Measurements from ENCODE around the gene TK1.

Gene TK1

GRCh38 chr17:78230252-78230962 is 43.6 kb upstream of the TK1 start:
- peaks cover 0 to 6% of the 10 kb centered on the region in 2 donors for H3K4me1 ChIP-seq (ENCODE audit: control insufficient read depth in 1 of 2, insufficient read depth in 2 of 2, low read length in 2 of 2)
- H3K9ac ChIP-seq (ENCODE audit: low read depth in 1 of 2, low read length in 2 of 2): no peak overlapping the region
- H3K4me3 ChIP-seq (ENCODE audit: low read depth in 1 of 2, low read length in 2 of 2): no peak overlapping the region
- no peak overlapping the region for H3K27ac ChIP-seq (ENCODE audit: low read depth, low read length)
- H3K27me3 ChIP-seq (ENCODE audit: control insufficient read depth in 1 of 2, insufficient read depth in 2 of 2, low read length in 2 of 2): peaks cover 33 to 34% of the 10 kb centered on the region in 2 donors
- no peaks in the 10 kb centered on the region for H3K9me3 ChIP-seq (ENCODE audit: control insufficient read depth in 1 of 2, low read length in 2 of 2)
- no peaks in the 10 kb centered on the region for H3K36me3 ChIP-seq (ENCODE audit: control insufficient read depth in 1 of 2, insufficient read depth in 2 of 2, low read length in 2 of 2)

GRCh38 chr17:78228176-78228575 is 41.3 kb upstream of the TK1 start:
- peaks cover 1 to 5% of the 10 kb centered on the region in 2 donors for H3K36me3 ChIP-seq (ENCODE audit: control insufficient read depth in 1 of 2, insufficient read depth in 2 of 2, low read length in 2 of 2)
- H3K27me3 ChIP-seq (ENCODE audit: control insufficient read depth in 1 of 2, insufficient read depth in 2 of 2, low read length in 2 of 2): peaks cover 33 to 34% of the 10 kb centered on the region in 2 donors
- no peak overlapping the region for H3K9ac ChIP-seq (ENCODE audit: low read depth in 1 of 2, low read length in 2 of 2)
- no peaks in the 10 kb centered on the region for H3K9me3 ChIP-seq (ENCODE audit: control insufficient read depth in 1 of 2, low read length in 2 of 2)
- no peak overlapping the region for H3K4me3 ChIP-seq (ENCODE audit: low read depth in 1 of 2, low read length in 2 of 2)
- H3K27ac ChIP-seq (ENCODE audit: low read depth, low read length): no peak overlapping the region
- H3K4me1 ChIP-seq (ENCODE audit: control insufficient read depth in 1 of 2, insufficient read depth in 2 of 2, low read length in 2 of 2): peaks cover 0 to 6% of the 10 kb centered on the region in 2 donors

GRCh38 chr17:78227455-78227916 is 40.6 kb upstream of the TK1 start:
- Histone ChIP-seq H3K9me3 (ENCODE audit: control insufficient read depth in 1 of 2, low read length in 2 of 2) (no peaks in the 10 kb centered on the region), H3K27ac (ENCODE audit: low read depth, low read length) (no peak overlapping the region), H3K4me1 (ENCODE audit: control insufficient read depth in 1 of 2, insufficient read depth in 2 of 2, low read length in 2 of 2) (peaks cover 0 to 6% of the 10 kb centered on the region in 2 donors), H3K4me3 (ENCODE audit: low read depth in 1 of 2, low read length in 2 of 2) (no peak overlapping the region), H3K36me3 (ENCODE audit: control insufficient read depth in 1 of 2, insufficient read depth in 2 of 2, low read length in 2 of 2) (peaks cover 5% of the 10 kb centered on the region in 2 donors), H3K27me3 (ENCODE audit: control insufficient read depth in 1 of 2, insufficient read depth in 2 of 2, low read length in 2 of 2) (peaks cover 26 to 29% of the 10 kb centered on the region in 2 donors), H3K9ac (ENCODE audit: low read depth in 1 of 2, low read length in 2 of 2) (no peak overlapping the region)

- H3K4me1 ChIP-seq (ENCODE audit: control insufficient read depth in 1 of 2, insufficient read depth in 2 of 2, low read length in 2 of 2): peaks cover 0 to 6% of the 10 kb centered on the region in 2 donors
- peaks cover 5% of the 10 kb centered on the region in 2 donors for H3K36me3 ChIP-seq (ENCODE audit: control insufficient read depth in 1 of 2, insufficient read depth in 2 of 2, low read length in 2 of 2)
- peak overlapping the region in 1 of 2 donors; percentile 13 for H3K4me3 ChIP-seq (ENCODE audit: low read depth in 1 of 2, low read length in 2 of 2)
- no peak overlapping the region for H3K9ac ChIP-seq (ENCODE audit: low read depth in 1 of 2, low read length in 2 of 2)
- H3K9me3 ChIP-seq (ENCODE audit: control insufficient read depth in 1 of 2, low read length in 2 of 2): no peaks in the 10 kb centered on the region
- peaks cover 21 to 23% of the 10 kb centered on the region in 2 donors for H3K27me3 ChIP-seq (ENCODE audit: control insufficient read depth in 1 of 2, insufficient read depth in 2 of 2, low read length in 2 of 2)
- H3K27ac ChIP-seq (ENCODE audit: low read depth, low read length): no peak overlapping the region
Measured at GRCh38 chr17:78226759-78227454, 40.1 kb upstream of the TK1 start.

DNA sequence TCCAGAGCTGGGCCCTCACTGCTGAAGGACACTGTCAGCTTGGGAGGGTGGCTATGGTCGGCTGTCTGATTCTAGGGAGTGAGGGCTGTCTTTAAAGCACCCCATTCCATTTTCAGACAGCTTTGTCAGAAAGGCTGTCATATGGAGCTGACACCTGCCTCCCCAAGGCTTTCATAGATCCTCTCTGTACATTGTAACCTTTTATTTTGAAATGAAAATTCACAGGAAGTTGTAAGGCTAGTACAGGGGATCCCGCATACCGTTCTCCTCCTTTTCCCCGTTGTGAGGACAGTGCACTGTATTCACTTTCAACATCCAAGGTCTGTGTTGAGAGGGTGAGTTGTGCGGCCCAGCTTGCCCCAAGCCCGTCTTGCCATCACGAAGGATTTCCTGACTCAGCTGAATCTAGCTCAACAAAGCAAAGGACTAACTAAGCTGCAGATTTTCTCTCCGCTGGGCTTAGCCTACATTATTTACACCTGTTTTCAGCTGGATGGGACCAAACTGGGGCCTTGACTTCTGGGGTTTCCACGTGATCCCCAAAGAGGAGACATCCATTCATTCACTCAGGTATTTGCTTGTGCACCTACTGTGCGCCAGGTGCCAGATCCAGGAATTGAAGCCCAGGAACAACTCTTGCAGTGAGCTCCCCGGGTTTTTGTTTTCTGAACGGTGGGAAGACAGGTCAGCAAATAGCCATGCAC is 39.4 kb upstream of the TK1 start:
- Histone ChIP-seq H3K4me1 (ENCODE audit: control insufficient read depth in 1 of 2, insufficient read depth in 2 of 2, low read length in 2 of 2) (peaks cover 0 to 6% of the 10 kb centered on the region in 2 donors), H3K4me3 (ENCODE audit: low read depth in 1 of 2, low read length in 2 of 2) (peak overlapping the region in 1 of 2 donors; percentile 13), H3K9me3 (ENCODE audit: control insufficient read depth in 1 of 2, low read length in 2 of 2) (no peaks in the 10 kb centered on the region), H3K9ac (ENCODE audit: low read depth in 1 of 2, low read length in 2 of 2) (no peak overlapping the region), H3K27me3 (ENCODE audit: control insufficient read depth in 1 of 2, insufficient read depth in 2 of 2, low read length in 2 of 2) (peaks cover 17 to 19% of the 10 kb centered on the region in 2 donors), H3K27ac (ENCODE audit: low read depth, low read length) (no peak overlapping the region), H3K36me3 (ENCODE audit: control insufficient read depth in 1 of 2, insufficient read depth in 2 of 2, low read length in 2 of 2) (peaks cover 5% of the 10 kb centered on the region in 2 donors)

DNA sequence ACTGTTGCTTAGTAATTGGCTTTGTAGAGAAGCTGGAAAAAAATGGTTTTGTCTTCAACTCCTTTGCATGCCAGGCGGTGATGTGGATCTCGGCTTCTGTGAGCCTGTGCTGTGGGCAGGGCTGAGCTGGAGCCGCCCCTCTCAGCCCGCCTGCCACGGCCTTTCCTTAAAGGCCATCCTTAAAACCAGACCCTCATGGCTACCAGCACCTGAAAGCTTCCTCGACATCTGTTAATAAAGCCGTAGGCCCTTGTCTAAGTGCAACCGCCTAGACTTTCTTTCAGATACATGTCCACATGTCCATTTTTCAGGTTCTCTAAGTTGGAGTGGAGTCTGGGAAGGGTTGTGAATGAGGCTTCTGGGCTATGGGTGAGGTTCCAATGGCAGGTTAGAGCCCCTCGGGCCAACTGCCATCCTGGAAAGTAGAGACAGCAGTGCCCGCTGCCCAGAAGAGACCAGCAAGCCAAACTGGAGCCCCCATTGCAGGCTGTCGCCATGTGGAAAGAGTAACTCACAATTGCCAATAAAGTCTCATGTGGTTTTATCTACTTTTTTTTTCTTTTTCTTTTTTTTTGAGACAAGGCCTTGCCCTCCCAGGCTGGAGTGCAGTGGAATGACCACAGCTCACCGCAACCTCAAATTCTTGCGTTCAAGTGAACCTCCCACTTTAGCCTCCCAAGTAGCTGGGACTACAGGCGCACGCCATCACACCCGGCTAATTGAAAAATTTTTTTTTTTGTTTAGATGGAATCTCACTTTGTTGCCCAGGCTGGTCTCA is 38.4 kb upstream of the TK1 start:
- H3K27me3 ChIP-seq (ENCODE audit: control insufficient read depth in 1 of 2, insufficient read depth in 2 of 2, low read length in 2 of 2): peaks cover 7 to 10% of the 10 kb centered on the region in 2 donors
- peaks cover 5 to 9% of the 10 kb centered on the region in 2 donors for H3K36me3 ChIP-seq (ENCODE audit: control insufficient read depth in 1 of 2, insufficient read depth in 2 of 2, low read length in 2 of 2)
- no peak overlapping the region for H3K4me3 ChIP-seq (ENCODE audit: low read depth in 1 of 2, low read length in 2 of 2)
- H3K9ac ChIP-seq (ENCODE audit: low read depth in 1 of 2, low read length in 2 of 2): no peak overlapping the region
- no peak overlapping the region for H3K27ac ChIP-seq (ENCODE audit: low read depth, low read length)
- no peaks in the 10 kb centered on the region for H3K9me3 ChIP-seq (ENCODE audit: control insufficient read depth in 1 of 2, low read length in 2 of 2)
- peaks cover 0 to 6% of the 10 kb centered on the region in 2 donors for H3K4me1 ChIP-seq (ENCODE audit: control insufficient read depth in 1 of 2, insufficient read depth in 2 of 2, low read length in 2 of 2)

- Histone ChIP-seq H3K36me3 (ENCODE audit: control insufficient read depth in 1 of 2, insufficient read depth in 2 of 2, low read length in 2 of 2) (peaks cover 5 to 9% of the 10 kb centered on the region in 2 donors), H3K4me3 (ENCODE audit: low read depth in 1 of 2, low read length in 2 of 2) (no peak overlapping the region), H3K9ac (ENCODE audit: low read depth in 1 of 2, low read length in 2 of 2) (no peak overlapping the region), H3K9me3 (ENCODE audit: control insufficient read depth in 1 of 2, low read length in 2 of 2) (no peaks in the 10 kb centered on the region), H3K4me1 (ENCODE audit: control insufficient read depth in 1 of 2, insufficient read depth in 2 of 2, low read length in 2 of 2) (peaks cover 0 to 6% of the 10 kb centered on the region in 2 donors), H3K27ac (ENCODE audit: low read depth, low read length) (no peak overlapping the region), H3K27me3 (ENCODE audit: control insufficient read depth in 1 of 2, insufficient read depth in 2 of 2, low read length in 2 of 2) (peaks cover 5 to 9% of the 10 kb centered on the region in 2 donors)
Measured at GRCh38 chr17:78224231-78225087, 37.6 kb upstream of the TK1 start.

DNA sequence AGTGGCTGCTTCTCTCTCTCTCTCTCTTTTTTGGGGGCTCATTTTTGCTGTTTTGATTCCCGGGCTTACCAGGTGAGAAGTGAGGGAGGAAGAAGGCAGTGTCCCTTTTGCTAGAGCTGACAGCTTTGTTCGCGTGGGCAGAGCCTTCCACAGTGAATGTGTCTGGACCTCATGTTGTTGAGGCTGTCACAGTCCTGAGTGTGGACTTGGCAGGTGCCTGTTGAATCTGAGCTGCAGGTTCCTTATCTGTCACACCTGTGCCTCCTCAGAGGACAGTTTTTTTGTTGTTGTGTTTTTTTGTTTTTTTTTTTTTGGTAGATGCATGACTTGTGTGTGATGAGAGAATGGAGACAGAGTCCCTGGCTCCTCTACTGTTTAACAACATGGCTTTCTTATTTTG is 36.9 kb upstream of the TK1 start:
- H3K27ac ChIP-seq (ENCODE audit: low read depth, low read length): no peak overlapping the region

DNA sequence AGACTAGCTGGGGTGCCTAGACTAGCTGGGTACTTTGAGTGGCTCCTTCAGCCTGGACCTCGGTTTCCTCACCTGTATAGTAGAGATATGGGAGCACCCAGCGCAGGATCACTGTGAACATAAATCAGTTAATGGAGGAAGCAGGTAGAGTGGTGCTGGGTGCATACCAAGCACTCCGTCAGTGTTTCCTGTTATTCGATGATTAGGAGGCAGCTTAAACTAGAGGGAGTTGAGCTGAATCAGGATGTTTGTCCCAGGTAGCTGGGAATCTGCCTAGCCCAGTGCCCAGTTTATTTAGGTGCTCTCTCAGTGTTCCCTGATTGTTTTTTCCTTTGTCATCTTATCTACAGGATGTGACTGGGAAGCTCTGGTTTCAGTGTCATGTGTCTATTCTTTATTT is 36.2 kb upstream of the TK1 start:
- Histone ChIP-seq H3K4me3 (ENCODE audit: low read depth in 1 of 2, low read length in 2 of 2) (no peak overlapping the region), H3K27me3 (ENCODE audit: control insufficient read depth in 1 of 2, insufficient read depth in 2 of 2, low read length in 2 of 2) (peaks cover 0 to 6% of the 10 kb centered on the region in 2 donors), H3K27ac (ENCODE audit: low read depth, low read length) (no peak overlapping the region), H3K36me3 (ENCODE audit: control insufficient read depth in 1 of 2, insufficient read depth in 2 of 2, low read length in 2 of 2) (peaks cover 5 to 9% of the 10 kb centered on the region in 2 donors), H3K4me1 (ENCODE audit: control insufficient read depth in 1 of 2, insufficient read depth in 2 of 2, low read length in 2 of 2) (peaks cover 0 to 6% of the 10 kb centered on the region in 2 donors), H3K9me3 (ENCODE audit: control insufficient read depth in 1 of 2, low read length in 2 of 2) (no peaks in the 10 kb centered on the region), H3K9ac (ENCODE audit: low read depth in 1 of 2, low read length in 2 of 2) (no peak overlapping the region)

More for the DNA sequence above, 36.9 kb upstream of the TK1 start:
- Histone ChIP-seq H3K36me3 (ENCODE audit: control insufficient read depth in 1 of 2, insufficient read depth in 2 of 2, low read length in 2 of 2) (peaks cover 5 to 9% of the 10 kb centered on the region in 2 donors), H3K9ac (ENCODE audit: low read depth in 1 of 2, low read length in 2 of 2) (no peak overlapping the region), H3K9me3 (ENCODE audit: control insufficient read depth in 1 of 2, low read length in 2 of 2) (no peaks in the 10 kb centered on the region), H3K4me3 (ENCODE audit: low read depth in 1 of 2, low read length in 2 of 2) (no peak overlapping the region), H3K4me1 (ENCODE audit: control insufficient read depth in 1 of 2, insufficient read depth in 2 of 2, low read length in 2 of 2) (peaks cover 0 to 6% of the 10 kb centered on the region in 2 donors), H3K27me3 (ENCODE audit: control insufficient read depth in 1 of 2, insufficient read depth in 2 of 2, low read length in 2 of 2) (peaks cover 4 to 9% of the 10 kb centered on the region in 2 donors)

Measured in duodenal mucosa (tissue), 2 donors.